ENCODE data around the gene TSC2. TPM values are rescaled to one million over a fixed set of nuclear protein-coding genes. Genes with fewer than 3 reads are reported as not detected.

The TSC2 gene
- total and polyA plus RNA-seq, 4 donors = 23.3 to 51.2 (median 28.7) TPM

- H3K9ac ChIP-seq (ENCODE audit: low read depth in 1 of 2, low read length in 2 of 2) = no peak overlapping the region
- H3K9me3 ChIP-seq (ENCODE audit: control insufficient read depth in 4 of 4, low read length in 3 of 4) = no peaks in the 10 kb centered on the region
- no peak overlapping the region for H3K4me3 ChIP-seq (ENCODE audit: low read depth in 1 of 3, low read length in 3 of 3)
- H3K27ac ChIP-seq (ENCODE audit: low read depth in 1 of 2, low read length in 2 of 2) = peak overlapping the region in 1 of 2 donors; percentile 17
- H3K4me1 ChIP-seq (ENCODE audit: control insufficient read depth in 4 of 4, insufficient read depth in 4 of 4, low read length in 3 of 4) = peaks cover 10 to 68% (median 45%) of the 10 kb centered on the region in 4 donors
- no peak for DNase-seq (ENCODE audit: low spot score)
- WGBS = 85% methylated on average over 14 of the region's 14 CpGs
- peaks cover 2 to 34% (median 13%) of the 10 kb centered on the region in 4 donors for H3K36me3 ChIP-seq (ENCODE audit: control insufficient read depth in 4 of 4, insufficient read depth in 3 of 4, low read depth in 1 of 4, low read length in 3 of 4)
- no peaks in the 10 kb centered on the region for H3K27me3 ChIP-seq (ENCODE audit: control insufficient read depth in 4 of 4, insufficient read depth in 4 of 4, low read length in 3 of 4)
- TF ChIP-seq TAF1 (conservative IDR thresholded peaks at IDR 0.05) = no peak
- no peak for TF ChIP-seq YY1 (IDR thresholded peaks at IDR 0.05)
These were observed 37.9 kb downstream of the TSC2 start for GRCh38 chr16:2085669-2086068.

- H3K27me3 ChIP-seq (ENCODE audit: control insufficient read depth in 4 of 4, insufficient read depth in 4 of 4, low read length in 3 of 4) = no peaks in the 10 kb centered on the region
- H3K4me1 ChIP-seq (ENCODE audit: control insufficient read depth in 4 of 4, insufficient read depth in 4 of 4, low read length in 3 of 4) = peaks cover 10 to 71% (median 45%) of the 10 kb centered on the region in 4 donors
- no peak for TF ChIP-seq HNF4G (IDR thresholded peaks at IDR 0.05)
- TF ChIP-seq RXRA (IDR thresholded peaks at IDR 0.05) = no peak
- no peak for TF ChIP-seq REST (IDR thresholded peaks at IDR 0.05)
- TF ChIP-seq ATF3 (IDR thresholded peaks at IDR 0.05) = no peak
- no peak for TF ChIP-seq FOXA2 (IDR thresholded peaks at IDR 0.05)
- no peak for TF ChIP-seq HNF4A (conservative IDR thresholded peaks at IDR 0.05)
- no peak for TF ChIP-seq ZBTB33 (IDR thresholded peaks at IDR 0.05)
- no peak for TF ChIP-seq CTCF (IDR thresholded peaks at IDR 0.05; ENCODE audit: low read depth, low read length, missing input control)
- TF ChIP-seq MAX (IDR thresholded peaks at IDR 0.05) = no peak
- no peak for TF ChIP-seq RAD21 (IDR thresholded peaks at IDR 0.05)
- TF ChIP-seq FOXA1 (IDR thresholded peaks at IDR 0.05) = no peak
- no peak for TF ChIP-seq YY1 (IDR thresholded peaks at IDR 0.05)
- no peak for TF ChIP-seq EGR1 (IDR thresholded peaks at IDR 0.05; ENCODE audit: low read depth in 2 of 2)
- no peak for TF ChIP-seq GABPA (IDR thresholded peaks at IDR 0.05 in 1 of 2, conservative IDR thresholded peaks at IDR 0.05 in 1 of 2)
- TF ChIP-seq JUND (IDR thresholded peaks at IDR 0.05) = no peak
- TF ChIP-seq NR2F2 (IDR thresholded peaks at IDR 0.05) = no peak
- TF ChIP-seq SP1 (IDR thresholded peaks at IDR 0.05) = no peak
- no peak for TF ChIP-seq TAF1 (conservative IDR thresholded peaks at IDR 0.05)
- no peaks in the 10 kb centered on the region for H3K9me3 ChIP-seq (ENCODE audit: control insufficient read depth in 4 of 4, low read length in 3 of 4)
- WGBS = 74% methylated on average over 27 of the region's 27 CpGs
- no peak overlapping the region for H3K4me3 ChIP-seq (ENCODE audit: low read depth in 1 of 3, low read length in 3 of 3)
- H3K36me3 ChIP-seq (ENCODE audit: control insufficient read depth in 4 of 4, insufficient read depth in 3 of 4, low read depth in 1 of 4, low read length in 3 of 4) = peaks cover 2 to 29% (median 12%) of the 10 kb centered on the region in 4 donors
- DNase-seq (ENCODE audit: low spot score) = no peak
- H3K9ac ChIP-seq (ENCODE audit: low read depth in 1 of 2, low read length in 2 of 2) = no peak overlapping the region
- H3K27ac ChIP-seq (ENCODE audit: low read depth in 1 of 2, low read length in 2 of 2) = peak overlapping the region in 1 of 2 donors; percentile 17
These were observed 38.4 kb downstream of the TSC2 start for GRCh38 chr16:2086106-2086742.

Measured in liver (tissue), 9 donors.